ENCODE measurements around the gene KRTAP3-1. TPM values are rescaled to one million over a fixed set of nuclear protein-coding genes. Genes with fewer than 3 reads are reported as not detected.

The KRTAP3-1 gene
- total and polyA plus RNA-seq, 2 experiments from 2014 or later: not detected

DNA sequence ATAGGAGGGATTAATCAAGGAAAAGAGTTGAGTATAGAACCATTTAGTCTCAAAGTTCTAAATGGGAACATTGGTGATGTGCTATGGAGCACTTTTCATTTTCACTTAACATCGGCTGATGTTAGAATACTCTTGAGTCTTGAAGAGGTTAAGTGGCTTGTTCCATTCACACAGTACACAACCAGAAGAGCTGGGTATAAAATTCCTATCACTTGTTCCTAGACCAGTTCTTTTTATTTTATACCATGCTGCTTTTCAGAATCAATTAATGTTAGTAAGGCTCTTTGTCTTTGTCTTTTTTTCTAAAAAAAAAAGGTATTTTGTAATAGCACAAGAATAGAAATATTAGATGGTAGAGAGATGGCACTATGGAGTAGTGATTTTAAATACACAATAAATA is 34.0 kb upstream of the KRTAP3-1 start:
- no peaks in the 10 kb centered on the region for H3K36me3 Mint-ChIP-seq (ENCODE audit: low read depth)
- Histone ChIP-seq H3K4me1 (ENCODE audit: insufficient read depth) (peaks cover 14% of the 10 kb centered on the region), H3F3A (replicated peaks; ENCODE audit: low read depth) (no peaks in the 10 kb centered on the region), H3K79me2 (replicated peaks; ENCODE audit: insufficient read depth) (no peaks in the 10 kb centered on the region), H2AFZ (no peak overlapping the region), H3K27me3 (ENCODE audit: insufficient read depth) (no peaks in the 10 kb centered on the region), H4K20me1 (replicated peaks; ENCODE audit: insufficient read depth) (no peaks in the 10 kb centered on the region), H3K36me3 (ENCODE audit: insufficient read depth) (no peaks in the 10 kb centered on the region), H3K9me2 (ENCODE audit: insufficient read depth) (no peaks in the 10 kb centered on the region), H3K4me2 (no peak overlapping the region), H3K27ac (ENCODE audit: low read depth) (no peak overlapping the region), H3K4me3 (no peak overlapping the region)
- peaks cover 4% of the 10 kb centered on the region for H3K27me3 Mint-ChIP-seq (ENCODE audit: insufficient read depth, low read depth, poor library complexity)
- no peak overlapping the region for H3K4me3 Mint-ChIP-seq
- DNase-seq (ENCODE audit: low spot score) (no peak), ATAC-seq (no peak)
- TF ChIP-seq STAT1 (IDR thresholded peaks at IDR 0.05; ENCODE audit: unreplicated experiment) (no peak), ZNF331 (CRISPR knock-in tag; IDR thresholded peaks at IDR 0.05; ENCODE audit: low read depth) (no peak), NANOG (IDR thresholded peaks at IDR 0.05; ENCODE audit: borderline replicate concordance) (no peak), CREB1 (CRISPR knock-in tag; IDR thresholded peaks at IDR 0.05; ENCODE audit: low read depth) (no peak), EZH2phosphoT487 (IDR thresholded peaks at IDR 0.05; ENCODE audit: unreplicated experiment) (no peak), JUNB (IDR thresholded peaks at IDR 0.05; ENCODE audit: unreplicated experiment) (no peak), ZNF114 (CRISPR knock-in tag; IDR thresholded peaks at IDR 0.05) (no peak), EZH2 (IDR thresholded peaks at IDR 0.05; ENCODE audit: low read depth, unreplicated experiment) (no peak), POLR2AphosphoS5 (IDR thresholded peaks at IDR 0.05; ENCODE audit: low read depth) (no peak)
- TF ChIP-seq, protein P1, sequence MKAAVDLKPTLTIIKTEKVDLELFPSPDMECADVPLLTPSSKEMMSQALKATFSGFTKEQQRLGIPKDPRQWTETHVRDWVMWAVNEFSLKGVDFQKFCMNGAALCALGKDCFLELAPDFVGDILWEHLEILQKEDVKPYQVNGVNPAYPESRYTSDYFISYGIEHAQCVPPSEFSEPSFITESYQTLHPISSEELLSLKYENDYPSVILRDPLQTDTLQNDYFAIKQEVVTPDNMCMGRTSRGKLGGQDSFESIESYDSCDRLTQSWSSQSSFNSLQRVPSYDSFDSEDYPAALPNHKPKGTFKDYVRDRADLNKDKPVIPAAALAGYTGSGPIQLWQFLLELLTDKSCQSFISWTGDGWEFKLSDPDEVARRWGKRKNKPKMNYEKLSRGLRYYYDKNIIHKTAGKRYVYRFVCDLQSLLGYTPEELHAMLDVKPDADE (IDR thresholded peaks at IDR 0.05): no peak
- TF ChIP-seq, protein P2, sequence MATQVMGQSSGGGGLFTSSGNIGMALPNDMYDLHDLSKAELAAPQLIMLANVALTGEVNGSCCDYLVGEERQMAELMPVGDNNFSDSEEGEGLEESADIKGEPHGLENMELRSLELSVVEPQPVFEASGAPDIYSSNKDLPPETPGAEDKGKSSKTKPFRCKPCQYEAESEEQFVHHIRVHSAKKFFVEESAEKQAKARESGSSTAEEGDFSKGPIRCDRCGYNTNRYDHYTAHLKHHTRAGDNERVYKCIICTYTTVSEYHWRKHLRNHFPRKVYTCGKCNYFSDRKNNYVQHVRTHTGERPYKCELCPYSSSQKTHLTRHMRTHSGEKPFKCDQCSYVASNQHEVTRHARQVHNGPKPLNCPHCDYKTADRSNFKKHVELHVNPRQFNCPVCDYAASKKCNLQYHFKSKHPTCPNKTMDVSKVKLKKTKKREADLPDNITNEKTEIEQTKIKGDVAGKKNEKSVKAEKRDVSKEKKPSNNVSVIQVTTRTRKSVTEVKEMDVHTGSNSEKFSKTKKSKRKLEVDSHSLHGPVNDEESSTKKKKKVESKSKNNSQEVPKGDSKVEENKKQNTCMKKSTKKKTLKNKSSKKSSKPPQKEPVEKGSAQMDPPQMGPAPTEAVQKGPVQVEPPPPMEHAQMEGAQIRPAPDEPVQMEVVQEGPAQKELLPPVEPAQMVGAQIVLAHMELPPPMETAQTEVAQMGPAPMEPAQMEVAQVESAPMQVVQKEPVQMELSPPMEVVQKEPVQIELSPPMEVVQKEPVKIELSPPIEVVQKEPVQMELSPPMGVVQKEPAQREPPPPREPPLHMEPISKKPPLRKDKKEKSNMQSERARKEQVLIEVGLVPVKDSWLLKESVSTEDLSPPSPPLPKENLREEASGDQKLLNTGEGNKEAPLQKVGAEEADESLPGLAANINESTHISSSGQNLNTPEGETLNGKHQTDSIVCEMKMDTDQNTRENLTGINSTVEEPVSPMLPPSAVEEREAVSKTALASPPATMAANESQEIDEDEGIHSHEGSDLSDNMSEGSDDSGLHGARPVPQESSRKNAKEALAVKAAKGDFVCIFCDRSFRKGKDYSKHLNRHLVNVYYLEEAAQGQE (IDR thresholded peaks at IDR 0.05; ENCODE audit: unreplicated experiment): no peak
- TF ChIP-seq, protein P3, sequence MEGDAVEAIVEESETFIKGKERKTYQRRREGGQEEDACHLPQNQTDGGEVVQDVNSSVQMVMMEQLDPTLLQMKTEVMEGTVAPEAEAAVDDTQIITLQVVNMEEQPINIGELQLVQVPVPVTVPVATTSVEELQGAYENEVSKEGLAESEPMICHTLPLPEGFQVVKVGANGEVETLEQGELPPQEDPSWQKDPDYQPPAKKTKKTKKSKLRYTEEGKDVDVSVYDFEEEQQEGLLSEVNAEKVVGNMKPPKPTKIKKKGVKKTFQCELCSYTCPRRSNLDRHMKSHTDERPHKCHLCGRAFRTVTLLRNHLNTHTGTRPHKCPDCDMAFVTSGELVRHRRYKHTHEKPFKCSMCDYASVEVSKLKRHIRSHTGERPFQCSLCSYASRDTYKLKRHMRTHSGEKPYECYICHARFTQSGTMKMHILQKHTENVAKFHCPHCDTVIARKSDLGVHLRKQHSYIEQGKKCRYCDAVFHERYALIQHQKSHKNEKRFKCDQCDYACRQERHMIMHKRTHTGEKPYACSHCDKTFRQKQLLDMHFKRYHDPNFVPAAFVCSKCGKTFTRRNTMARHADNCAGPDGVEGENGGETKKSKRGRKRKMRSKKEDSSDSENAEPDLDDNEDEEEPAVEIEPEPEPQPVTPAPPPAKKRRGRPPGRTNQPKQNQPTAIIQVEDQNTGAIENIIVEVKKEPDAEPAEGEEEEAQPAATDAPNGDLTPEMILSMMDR (conservative IDR thresholded peaks at IDR 0.05; ENCODE audit: low read depth in 2 of 2): no peak
- TF ChIP-seq, protein P4, sequence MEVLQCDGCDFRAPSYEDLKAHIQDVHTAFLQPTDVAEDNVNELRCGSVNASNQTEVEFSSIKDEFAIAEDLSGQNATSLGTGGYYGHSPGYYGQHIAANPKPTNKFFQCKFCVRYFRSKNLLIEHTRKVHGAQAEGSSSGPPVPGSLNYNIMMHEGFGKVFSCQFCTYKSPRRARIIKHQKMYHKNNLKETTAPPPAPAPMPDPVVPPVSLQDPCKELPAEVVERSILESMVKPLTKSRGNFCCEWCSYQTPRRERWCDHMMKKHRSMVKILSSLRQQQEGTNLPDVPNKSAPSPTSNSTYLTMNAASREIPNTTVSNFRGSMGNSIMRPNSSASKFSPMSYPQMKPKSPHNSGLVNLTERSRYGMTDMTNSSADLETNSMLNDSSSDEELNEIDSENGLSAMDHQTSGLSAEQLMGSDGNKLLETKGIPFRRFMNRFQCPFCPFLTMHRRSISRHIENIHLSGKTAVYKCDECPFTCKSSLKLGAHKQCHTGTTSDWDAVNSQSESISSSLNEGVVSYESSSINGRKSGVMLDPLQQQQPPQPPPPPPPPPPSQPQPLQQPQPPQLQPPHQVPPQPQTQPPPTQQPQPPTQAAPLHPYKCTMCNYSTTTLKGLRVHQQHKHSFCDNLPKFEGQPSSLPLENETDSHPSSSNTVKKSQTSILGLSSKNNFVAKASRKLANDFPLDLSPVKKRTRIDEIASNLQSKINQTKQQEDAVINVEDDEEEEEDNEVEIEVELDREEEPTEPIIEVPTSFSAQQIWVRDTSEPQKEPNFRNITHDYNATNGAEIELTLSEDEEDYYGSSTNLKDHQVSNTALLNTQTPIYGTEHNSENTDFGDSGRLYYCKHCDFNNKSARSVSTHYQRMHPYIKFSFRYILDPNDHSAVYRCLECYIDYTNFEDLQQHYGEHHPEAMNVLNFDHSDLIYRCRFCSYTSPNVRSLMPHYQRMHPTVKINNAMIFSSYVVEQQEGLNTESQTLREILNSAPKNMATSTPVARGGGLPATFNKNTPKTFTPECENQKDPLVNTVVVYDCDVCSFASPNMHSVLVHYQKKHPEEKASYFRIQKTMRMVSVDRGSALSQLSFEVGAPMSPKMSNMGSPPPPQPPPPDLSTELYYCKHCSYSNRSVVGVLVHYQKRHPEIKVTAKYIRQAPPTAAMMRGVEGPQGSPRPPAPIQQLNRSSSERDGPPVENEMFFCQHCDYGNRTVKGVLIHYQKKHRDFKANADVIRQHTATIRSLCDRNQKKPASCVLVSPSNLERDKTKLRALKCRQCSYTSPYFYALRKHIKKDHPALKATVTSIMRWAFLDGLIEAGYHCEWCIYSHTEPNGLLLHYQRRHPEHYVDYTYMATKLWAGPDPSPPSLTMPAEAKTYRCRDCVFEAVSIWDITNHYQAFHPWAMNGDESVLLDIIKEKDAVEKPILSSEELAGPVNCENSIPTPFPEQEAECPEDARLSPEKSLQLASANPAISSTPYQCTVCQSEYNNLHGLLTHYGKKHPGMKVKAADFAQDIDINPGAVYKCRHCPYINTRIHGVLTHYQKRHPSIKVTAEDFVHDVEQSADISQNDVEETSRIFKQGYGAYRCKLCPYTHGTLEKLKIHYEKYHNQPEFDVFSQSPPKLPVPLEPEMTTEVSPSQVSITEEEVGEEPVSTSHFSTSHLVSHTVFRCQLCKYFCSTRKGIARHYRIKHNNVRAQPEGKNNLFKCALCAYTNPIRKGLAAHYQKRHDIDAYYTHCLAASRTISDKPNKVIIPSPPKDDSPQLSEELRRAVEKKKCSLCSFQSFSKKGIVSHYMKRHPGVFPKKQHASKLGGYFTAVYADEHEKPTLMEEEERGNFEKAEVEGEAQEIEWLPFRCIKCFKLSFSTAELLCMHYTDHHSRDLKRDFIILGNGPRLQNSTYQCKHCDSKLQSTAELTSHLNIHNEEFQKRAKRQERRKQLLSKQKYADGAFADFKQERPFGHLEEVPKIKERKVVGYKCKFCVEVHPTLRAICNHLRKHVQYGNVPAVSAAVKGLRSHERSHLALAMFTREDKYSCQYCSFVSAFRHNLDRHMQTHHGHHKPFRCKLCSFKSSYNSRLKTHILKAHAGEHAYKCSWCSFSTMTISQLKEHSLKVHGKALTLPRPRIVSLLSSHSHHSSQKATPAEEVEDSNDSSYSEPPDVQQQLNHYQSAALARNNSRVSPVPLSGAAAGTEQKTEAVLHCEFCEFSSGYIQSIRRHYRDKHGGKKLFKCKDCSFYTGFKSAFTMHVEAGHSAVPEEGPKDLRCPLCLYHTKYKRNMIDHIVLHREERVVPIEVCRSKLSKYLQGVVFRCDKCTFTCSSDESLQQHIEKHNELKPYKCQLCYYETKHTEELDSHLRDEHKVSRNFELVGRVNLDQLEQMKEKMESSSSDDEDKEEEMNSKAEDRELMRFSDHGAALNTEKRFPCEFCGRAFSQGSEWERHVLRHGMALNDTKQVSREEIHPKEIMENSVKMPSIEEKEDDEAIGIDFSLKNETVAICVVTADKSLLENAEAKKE (CRISPR knock-in tag; IDR thresholded peaks at IDR 0.05): no peak
- peaks cover 19% of the 10 kb centered on the region for H3K4me1 Mint-ChIP-seq
- 0 out of 3 replicates have a peak, but pooled peaks cover 2% of the 10 kb centered on the region for H3K9me3 Mint-ChIP-seq
- H3K27ac Mint-ChIP-seq: no peak overlapping the region
